Fibroblast of peridontal ligament (primary cell): ENCODE measurements around the gene CROCC2.

ENCODE experiments used
- DNase-seq: peaks from one replicate; pipeline ENCODE4 v3.0.0-alpha.2; 2010; ENCODE audit errors: extremely low read depth

Gene CROCC2

DNA sequence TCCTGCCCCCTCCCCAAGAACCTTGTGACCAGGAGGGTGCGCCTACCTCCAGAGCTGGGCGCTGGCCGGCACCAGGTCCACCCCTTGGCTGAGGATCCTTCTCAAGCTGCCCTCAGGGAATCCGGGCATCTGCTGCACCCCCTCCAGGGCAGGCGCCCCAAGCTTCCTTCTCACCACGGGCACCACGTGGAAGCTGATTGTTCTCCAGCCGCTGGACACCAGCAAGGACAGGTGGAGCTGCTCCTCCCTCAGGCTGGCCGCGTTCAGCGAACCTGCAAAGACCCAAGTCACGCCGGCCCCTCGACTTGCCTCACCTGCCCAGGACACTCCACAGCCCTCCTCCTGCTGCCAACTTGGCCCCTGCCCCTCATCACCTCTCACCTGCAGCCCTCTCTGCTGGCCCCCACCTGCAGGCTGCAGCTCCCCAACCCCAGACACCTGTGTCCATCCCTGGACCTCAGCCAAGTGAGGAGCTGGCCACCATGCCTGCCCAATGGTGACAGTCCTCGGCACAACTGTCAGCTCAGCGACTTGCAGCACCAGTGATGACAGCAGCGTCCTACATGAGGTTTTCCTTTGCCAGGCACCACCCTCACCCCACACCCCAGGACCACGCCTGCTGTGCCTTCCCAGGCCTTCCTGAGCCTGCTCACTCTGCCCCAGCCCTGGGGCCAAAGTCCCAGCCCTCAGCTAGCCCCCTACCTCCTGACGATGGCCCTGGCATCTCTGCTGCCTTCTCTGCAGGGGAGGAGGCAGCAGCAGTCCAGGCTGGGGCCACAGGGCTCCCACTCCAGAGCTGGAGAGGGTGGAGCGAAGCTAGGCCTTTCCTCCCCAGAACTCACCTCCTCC is 14.4 kb upstream of the CROCC2 start:
- DNase-seq = no peak

DNA sequence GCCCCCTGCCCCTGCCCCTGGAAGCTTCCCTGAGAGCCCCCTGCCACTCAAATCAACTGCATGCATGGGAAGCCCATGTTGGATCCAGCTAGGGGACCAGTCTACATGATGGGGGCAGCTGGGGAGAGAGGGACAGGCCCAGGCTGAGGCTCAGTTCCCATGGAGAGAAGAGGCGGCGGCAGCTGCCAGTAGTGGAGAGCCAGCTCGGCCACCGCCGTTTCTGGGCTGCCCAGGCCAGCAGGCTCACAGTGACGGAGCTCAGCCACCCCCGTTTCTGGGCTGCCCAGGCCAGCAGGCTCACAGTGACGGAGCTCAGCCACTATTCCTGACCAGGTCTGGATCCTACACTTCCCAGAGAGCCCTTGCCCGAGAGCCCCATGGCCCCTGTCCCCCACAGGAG is 13.8 kb upstream of the CROCC2 start:
- DNase-seq = no peak

DNA sequence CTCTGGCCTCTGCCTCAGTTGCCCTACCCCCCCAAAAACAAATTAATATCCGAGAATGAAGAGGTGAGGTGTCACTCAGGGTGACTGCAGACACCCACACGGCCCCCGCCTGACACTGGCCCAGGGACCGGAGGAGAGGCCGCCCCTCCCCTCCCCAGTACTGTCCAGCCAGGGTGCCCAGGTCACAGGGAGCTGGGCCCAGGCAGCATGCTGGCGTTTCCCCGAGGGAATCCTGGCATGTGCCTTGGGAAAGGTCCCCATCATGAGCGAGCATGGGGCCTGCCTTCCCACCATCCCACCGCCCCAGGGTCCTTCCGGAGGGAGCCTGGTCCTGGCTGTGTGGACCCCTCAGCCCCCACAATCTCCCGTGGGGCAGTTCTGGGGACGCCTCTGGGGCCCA is 13.2 kb upstream of the CROCC2 start:
- DNase-seq = no peak

DNA sequence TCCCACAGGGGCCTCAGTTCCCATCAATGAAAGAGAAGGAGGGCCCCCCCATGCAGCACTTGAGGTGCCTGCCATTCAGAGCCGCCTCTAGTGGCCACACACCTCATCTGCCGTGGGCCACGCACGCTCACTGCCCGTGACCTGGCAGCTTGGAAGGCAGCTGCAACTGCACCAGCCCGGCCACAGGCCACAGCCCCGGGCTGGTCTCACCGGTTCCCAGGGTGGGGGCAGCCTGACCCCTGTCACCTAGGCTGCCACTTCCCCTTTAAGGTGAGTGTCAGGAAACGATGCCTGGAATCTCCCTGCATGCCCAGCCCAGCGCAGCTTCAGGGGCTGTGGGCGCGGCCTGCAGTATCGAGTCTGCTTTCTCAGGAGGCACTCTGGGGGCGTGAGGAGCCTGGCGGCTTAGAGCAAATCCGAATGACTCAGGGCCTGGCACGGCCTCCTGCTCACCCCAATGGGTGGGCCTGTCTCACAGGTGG is 12.7 kb upstream of the CROCC2 start:
- DNase-seq = no peak

DNA sequence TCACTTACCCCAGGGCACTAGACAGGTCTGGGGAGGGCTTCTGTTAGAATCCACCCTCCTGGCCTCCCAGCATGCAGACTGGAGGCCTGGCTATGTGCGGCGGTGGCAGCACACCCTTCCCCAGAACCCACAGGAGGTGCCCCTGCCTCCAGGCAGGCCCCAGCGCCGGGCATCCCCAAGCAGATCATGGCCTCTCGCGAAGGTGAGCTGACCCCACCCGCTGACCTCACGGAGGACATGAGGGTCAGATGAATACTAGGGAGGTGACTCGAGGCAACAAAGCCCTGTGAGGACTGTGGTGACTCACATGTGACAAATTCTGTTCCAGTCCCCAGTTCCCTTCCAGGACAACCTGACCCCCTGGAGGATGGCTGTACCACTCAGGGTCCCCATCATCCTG is 12.1 kb upstream of the CROCC2 start:
- DNase-seq = no peak

DNA sequence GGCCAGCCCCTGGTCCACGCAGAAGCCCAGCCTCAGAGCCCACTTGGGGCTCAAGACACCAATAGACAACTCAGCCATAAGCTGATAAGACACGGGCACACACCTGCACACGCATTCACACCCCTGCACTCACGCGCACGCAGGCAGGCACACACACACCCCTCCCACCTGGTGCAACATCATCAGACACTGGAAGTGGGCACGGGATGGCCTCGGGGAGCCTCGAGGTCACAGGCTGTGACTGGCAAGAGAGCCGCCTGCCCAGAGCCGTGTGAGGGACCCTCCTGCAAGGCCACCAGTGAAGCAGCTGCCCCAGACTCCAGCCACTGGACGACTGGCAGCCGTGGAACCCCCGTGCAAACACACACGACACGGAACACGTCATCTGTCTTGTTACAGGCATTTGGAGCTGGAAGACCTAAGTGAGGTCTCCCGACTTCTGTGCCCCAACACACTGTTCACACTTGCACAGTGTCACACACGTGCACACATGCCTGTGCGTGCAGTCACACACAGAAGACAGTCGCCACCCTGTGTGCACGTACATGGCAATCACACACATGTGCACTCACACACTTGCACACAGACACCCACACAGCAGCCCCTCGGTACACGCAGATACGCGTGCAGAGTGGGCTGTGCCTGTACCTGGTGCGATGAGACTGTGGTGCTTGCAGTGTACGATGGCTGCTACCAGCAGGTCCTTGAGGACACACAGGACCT is 11.1 kb upstream of the CROCC2 start:
- no peak for DNase-seq

DNA sequence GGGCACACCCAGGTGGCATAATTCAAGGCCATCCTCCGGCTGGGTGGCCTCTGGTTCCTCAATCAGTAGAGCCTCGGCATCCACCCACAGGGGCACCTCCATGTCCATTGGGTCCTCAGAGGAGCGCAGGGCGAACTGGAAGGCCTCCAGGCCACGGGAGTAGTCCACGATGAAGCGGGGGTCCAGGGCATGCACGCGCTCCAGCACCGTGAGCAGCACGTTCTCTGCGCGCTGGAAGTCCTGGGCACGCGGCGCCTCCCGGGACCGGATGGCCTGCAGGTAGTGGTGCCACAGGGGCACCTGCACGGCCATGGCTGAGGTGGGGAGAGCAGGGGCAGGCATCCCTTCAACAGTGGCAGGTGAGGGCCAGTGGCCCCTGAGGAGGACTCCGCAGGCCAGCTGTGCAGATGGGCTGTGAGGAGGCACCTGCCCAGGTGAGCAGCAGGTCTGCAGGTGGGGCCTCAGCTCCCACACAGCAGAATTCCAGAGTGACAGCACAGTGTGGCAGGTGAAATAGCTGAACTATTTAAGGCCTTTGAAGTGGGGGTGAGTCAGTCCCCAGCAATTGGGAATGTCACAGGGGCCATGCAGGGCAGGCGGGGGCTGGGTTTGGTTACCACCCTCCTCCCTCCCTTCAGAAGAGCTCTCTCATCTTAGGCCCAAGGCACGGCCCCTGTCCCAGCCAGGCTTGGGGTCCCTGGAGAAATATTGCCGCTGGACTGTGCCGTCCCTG is 10.3 kb upstream of the CROCC2 start, which contains the start of gene MAB21L4:
Gene MAB21L4 (minus strand): TSS at position 501 of the 733 bp plus-strand sequence. CDS start 159 bp downstream, at position 342.
- no peak for DNase-seq

DNA sequence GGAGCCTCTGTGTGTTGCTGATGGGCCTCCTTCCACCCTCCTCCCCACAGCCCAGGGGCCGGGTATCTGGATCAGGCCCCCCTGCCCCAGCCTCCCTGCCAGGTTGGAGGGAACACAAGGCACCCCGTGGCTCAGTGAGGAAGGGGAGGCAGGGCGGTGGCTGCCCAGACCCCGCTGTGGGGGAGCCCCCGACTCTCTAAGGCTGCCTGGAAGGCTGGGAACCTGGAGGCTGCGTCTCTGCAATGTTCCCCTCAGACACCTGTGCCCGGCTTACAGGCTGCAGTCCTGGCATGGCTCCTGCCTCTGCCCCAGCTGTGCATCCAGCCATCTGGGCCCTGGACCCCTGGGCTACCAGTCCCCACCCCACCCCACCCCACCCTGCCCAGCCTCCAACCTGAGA is 9.7 kb upstream of the CROCC2 start:
- DNase-seq = no peak

DNA sequence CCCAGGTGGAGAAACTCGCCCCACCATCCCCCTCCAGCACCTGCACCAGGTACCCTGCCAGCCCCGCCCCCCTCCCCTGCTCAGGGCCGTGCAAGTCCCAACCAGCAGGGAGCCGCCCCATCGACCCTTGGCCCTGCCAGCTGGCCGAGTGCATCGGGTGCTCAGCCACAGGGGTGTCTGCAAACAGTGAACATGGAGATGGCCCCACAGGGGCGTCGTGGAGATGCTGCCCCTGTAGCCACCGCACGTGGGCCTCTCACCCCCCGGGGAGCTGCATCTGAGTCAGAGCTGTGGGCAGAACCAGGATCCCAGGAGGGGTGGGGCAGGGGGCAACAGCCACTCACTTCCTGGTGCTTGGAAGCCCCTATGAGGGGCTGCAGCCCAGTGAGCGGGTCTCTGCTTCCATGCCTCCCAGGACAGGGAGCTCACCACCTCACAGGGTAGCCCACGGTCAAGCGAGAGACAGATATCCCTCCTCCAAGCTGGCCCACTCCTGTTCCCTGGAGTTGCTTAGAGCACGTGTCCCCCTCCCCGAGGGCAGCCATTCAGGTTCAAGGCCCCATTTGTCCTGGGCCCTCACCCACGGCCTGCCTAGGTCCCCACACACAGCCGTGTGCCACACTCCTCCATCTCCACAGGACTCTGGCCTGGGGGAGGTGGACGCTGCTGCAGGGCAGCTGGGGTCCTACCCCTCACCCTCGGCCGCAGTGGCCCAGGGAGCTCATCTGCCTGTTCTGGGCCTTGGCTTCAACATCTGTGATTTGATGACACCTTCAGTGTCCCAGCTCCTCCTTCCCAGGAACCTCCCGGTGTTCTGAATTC is 9.1 kb upstream of the CROCC2 start:
- no peak for DNase-seq

DNA sequence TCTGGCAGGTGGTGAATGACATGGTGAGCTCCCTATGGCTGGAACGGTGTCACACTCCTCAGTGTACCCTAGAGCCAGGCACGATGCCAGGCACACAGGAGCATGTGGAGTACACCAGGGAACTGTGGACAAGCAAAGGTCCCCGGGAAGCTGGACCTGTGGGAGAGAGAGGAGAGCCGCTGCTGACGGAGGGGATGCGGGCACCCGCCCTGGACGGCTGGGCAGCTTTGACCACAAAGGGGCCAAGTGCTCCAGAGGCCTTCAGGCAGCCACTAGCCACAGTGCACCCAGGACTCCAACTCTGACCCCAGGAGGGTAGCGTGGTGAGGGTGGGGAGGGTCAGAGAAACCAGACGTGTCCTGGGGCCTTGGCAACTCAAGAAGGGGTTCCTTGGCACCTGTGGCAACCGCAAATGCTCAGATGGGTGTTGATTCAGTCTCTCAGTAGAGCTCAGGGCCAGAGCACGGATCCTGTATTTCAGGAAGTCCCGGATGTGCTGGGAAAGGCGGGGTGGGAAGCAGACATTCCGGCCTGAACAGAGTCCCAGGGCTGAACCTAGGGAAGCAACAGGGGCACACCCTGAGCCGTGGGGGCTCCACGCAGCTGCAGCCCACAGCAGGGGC is 7.9 kb upstream of the CROCC2 start:
- no peak for DNase-seq

DNA sequence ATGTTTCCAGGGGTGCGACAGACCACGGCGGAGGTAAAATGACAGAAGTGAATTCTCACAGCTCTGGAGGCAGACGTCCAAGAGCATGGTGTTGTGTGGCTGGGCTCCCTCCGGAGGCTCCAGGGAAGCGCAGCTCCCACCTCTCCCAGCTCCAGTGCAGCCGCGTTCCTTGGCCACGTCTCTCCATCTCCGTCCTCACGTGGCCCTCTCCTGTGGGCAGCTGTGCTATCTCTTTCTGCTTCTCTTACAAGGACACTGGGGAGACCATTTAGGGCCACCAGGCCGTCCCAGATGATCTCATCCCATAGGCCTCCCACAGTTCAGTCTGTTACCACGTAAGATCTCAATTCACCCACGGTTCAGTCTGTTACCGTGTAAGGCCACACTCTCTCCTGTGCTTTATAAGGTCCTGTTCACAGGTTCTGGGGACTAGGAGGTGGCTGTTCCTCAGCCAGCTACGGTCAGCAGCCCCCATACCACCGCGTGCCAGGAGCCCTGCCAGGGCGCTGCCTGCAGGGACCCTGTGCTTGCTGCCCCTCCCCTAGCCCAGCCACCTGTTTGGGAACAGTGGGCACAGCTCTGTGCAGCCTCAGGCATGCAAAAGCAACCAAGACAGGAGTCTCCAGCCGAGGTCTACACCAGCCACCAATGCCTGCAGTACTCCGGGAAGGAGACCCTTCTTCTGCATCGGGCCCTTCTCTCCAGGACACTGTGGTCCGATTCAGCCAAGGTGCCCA is 7.2 kb upstream of the CROCC2 start:
- no peak for DNase-seq

DNA sequence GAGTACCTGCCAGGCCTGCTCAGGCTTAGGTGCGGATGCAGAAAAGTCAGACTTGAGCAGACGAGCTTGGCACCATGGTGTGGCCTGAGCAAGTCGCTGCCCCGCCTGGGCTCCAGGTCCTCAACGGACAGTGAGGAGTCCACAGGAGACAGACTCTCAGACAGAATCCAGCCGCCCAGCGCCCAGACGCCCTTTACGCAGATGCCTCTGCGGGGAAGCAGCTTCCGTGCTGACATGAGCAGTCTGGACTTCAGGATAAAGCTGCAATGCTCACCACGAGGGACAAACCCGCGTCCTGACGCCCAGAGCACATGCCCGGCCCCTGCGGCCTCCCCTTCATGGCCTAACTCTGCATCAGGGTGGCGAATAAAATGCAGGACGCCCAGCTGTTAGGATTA is 6.7 kb upstream of the CROCC2 start:
- DNase-seq = no peak

DNA sequence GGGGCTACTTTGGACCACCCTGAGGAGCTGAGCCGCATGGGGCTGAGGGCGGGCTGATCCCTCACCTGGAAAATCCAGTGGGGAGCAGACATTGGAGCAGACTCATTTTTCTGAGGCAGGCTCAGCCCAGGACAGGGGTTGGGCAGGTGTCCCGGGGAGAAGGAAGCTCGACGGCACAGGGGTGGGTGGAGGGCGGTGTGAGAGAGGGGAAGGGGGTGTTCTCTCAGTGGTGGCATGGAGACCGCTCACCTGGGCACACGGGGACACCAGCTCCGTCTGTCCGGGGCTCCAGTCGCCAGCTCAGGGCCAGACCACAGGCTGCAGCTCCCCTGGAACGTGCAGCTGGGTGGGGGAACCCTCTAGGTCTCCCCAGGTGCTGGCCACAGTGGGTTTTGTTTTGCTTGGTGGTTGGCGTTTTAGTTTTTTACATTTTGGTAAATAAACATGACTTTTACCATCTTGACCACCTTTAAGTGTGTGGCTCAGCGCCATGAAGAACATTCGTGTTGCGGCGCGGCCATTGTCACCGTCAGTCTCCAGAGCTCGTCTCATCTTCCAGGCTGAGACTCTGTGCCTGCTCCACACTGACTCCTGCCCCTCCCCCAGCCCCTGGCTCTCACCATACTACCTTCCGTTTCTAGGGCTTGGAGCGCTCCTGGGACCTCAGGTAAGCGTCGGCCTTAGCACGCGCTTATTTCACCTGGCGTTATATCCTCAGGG is 5.8 kb upstream of the CROCC2 start:
- DNase-seq = no peak

DNA sequence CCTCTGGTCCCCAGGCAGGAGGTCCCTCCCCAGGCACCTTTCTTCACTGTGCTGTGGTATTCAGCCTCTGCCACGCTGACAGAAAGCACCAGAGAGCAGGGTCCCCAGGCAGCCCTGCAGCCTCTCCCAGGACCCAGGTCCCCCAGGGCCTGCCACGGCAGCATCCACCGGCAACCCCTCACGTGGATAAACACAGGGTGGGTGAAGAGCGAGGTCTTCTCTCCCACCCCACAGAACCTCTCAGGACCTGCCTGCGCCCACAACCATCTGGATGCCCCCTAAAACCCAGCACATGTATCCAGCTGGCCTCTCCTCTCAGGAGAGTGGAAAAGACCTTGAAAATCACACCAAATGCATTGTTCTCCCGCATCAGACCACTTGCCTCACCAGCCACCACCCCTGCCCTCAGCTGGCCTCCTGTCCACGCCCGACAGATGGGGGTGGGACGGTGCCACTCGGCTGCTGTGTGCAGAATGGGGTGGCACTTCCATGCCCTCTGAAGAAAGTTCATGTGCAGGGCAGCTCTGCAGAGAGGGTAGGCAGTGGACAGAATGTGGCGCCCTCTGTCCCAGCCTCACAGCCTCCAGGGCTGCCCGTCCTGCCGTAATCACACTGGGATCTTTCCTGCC is 4.0 kb upstream of the CROCC2 start:
- no peak for DNase-seq

DNA sequence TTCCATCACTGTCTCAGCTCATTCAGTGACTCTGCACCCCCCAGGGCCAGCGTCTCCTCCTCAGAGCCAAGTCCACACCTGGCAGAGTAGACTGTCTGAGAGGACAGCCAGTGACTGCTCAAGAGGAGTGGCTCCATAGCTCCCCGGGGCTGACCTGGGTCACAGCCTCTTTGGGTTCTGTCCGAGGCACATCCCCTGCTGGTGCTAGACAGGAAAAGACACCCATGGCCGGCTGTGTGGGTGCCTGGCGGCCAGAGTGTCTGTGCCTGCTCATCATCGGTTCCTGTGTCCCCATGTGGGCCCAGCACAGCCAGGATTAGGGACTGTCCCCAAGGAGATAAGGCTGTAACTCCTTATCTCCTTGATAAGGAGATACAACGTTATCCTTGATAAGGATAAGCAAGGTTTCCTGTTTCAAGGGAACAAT is 3.5 kb upstream of the CROCC2 start:
- no peak for DNase-seq

DNA sequence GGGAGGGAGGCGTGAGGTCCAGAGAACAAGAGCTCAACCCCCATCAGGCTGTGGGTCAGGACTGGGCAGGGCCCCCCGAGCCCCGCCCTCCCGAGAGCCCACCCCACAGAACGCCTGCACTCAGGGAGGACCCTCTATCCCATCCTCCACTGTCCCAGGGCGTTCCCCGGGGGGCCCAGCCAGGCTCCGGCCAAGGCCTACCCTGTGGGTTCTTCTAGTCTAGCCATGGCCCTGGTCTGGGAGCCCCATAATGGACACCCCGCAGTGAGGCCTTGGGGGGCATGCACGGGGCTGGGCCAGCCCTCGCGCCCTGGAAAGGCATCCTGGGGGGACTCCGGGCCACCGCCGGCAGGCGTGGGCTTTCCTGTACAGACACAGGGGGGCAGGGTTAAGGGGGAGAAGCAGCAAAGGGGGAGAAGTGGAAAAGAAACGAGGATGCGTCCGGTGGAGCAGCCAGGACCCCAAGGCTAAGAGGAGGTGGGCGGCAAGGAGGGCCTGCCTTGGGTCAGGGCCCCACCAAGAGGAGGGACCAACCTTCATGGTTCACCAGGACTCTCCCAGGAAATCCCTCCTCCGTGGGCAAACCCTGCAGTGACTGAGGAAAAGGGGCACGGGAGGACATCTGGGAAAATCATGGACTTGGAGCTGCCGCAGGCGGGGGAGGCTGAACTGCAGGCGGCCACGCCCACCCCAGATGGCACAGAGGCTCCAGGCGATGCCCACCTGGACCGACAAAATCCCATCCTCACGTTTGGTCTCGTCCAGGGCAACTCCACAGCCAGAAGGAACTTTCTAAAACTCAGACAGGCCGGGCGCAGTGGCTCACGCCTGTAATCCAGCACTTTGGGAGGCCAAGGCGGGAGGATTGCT is 2.7 kb upstream of the CROCC2 start:
- no peak for DNase-seq

DNA sequence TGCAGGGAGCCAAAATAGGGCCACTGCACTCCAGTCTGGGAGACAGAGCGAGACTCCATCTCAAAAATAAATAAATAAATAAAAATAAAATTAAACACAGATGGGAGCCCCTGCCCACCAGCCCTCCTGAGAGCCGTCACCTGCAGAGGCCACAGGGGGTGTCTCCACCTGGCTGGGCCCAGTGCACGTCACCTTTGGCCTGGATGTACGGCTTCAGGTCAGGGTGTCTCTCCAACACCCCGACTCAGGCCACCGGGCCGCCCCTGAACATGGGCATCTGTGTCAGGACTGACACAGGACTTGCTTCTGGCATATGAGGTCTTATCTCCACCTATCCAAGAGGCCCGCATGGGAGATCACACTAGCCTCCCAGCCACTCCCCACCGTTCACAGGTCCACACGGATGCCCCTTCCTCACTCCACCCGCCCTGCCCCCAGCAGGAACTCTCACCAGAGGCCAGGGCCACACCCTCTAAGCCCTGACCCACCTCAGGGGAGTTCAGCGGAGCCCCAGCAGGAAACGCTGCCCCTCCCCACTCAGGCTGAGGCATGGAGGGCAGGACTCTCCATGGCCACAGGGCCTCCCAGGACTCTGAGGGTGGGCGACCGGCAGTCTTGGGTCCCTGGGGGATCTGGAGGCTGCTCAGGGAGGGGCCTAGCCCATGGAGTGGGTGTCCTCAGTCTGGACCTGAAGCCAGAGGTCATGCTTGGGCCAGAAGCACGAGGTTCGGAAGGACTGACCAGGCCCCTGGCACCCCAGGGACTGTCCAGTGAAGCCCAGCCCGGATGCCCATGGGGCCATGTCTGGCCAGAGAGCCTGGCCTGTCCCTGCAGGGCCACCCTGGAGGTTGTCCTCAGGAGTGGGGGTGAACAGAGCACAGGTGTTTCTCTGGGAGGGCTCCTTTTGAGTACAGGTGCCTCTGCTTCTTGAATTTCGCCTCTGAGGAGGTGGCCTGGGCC is 1.6 kb upstream of the CROCC2 start:
- DNase-seq = no peak
